Upper lobe of right lung (tissue), 1 donor: Measurements from ENCODE around the gene CYP2W1. TPM values are rescaled to one million over a fixed set of nuclear protein-coding genes. Genes with fewer than 3 reads are reported as not detected.
A peak's percentile ranks its signal among the peaks of the same experiment; 100 is the strongest.

Experiments
- ATAC-seq: fragments of 200-7000 bp; cut with Tn5 transposase; one replicate; pipeline ENCODE4 v1.9.1; 2020; ENCODE audit warnings: mild to moderate bottlenecking, moderate library complexity
- DNase-seq: peaks from one replicate; pipeline ENCODE4 v3.0.0-alpha.2; 2020
- H3K27ac ChIP-seq: fragments of 200-600 bp; one replicate; pipeline ENCODE4 v1.8.0; 2022
- H3K27me3 ChIP-seq: fragments of 200-600 bp; one replicate; pipeline ENCODE4 v1.8.0; 2022; ENCODE audit warnings: mild to moderate bottlenecking
- H3K36me3 ChIP-seq: fragments of 200-600 bp; one replicate; pipeline ENCODE4 v1.8.0; 2022
- H3K4me1 ChIP-seq: fragments of 200-600 bp; one replicate; pipeline ENCODE4 v1.8.0; 2022
- H3K4me3 ChIP-seq: fragments of 200-600 bp; one replicate; pipeline ENCODE4 v1.8.0; 2022; ENCODE audit warnings: mild to moderate bottlenecking
- H3K9me3 ChIP-seq: fragments of 200-600 bp; one replicate; pipeline ENCODE4 v1.8.0; 2022
- CTCF ChIP-seq: fragments of 200-600 bp; IDR thresholded peaks from one replicate; pipeline ENCODE4 v1.8.0; 2022; ENCODE audit warnings: antibody characterized with exemption
- intact Hi-C: fragments of 100-400 bp; cut with DNase I; formaldehyde crosslinking; loops from one replicate; pipeline ENCODE4 v1.11.0; 2022
- total RNA-seq: library from RNA; stranded (reverse); fragmentation: NEBNext Ultra II Directional; extraction: Animal tissue kit (Norgen Biotek cat#: 25700); gene quantifications from one replicate; pipeline ENCODE4 v1.2.1, GENCODE V29; 2021
- donor health status: DM: no; HTN: yes; CAD: no; lungs with severe emphysema.

The CYP2W1 gene
- total RNA-seq, 1 donor from 2014 or later, result not detected

GRCh38 chr7:972110-972509, 10.9 kb upstream of the CYP2W1 start:
- Histone ChIP-seq H3K9me3 (no peaks in the 10 kb centered on the region), H3K4me3 (no peak overlapping the region), H3K36me3 (peaks cover 64% of the 10 kb centered on the region), H3K4me1 (peaks cover 33% of the 10 kb centered on the region), H3K27me3 (no peaks in the 10 kb centered on the region), H3K27ac (no peak overlapping the region)
- intact Hi-C loops, result no loop called here
- TF ChIP-seq CTCF, result no peak
- DNase-seq (no peak), ATAC-seq (no peak)

GRCh38 chr7:972676-973309, 10.2 kb upstream of the CYP2W1 start:
- no peak for DNase-seq
- intact Hi-C loops, result no loop called here
- Histone ChIP-seq H3K27ac (peak overlapping the region; percentile 32), H3K36me3 (peaks cover 58% of the 10 kb centered on the region), H3K9me3 (no peaks in the 10 kb centered on the region), H3K4me3 (no peak overlapping the region), H3K4me1 (peaks cover 33% of the 10 kb centered on the region), H3K27me3 (no peaks in the 10 kb centered on the region)
- TF ChIP-seq CTCF, result no peak
- no peak for ATAC-seq

- peaks cover 52% of the 10 kb centered on the region for H3K36me3 ChIP-seq
- H3K9me3 ChIP-seq, result no peaks in the 10 kb centered on the region
- intact Hi-C loops, result no loop called here
- ATAC-seq (no peak), DNase-seq (no peak)
- peaks cover 33% of the 10 kb centered on the region for H3K4me1 ChIP-seq
- peak overlapping the region; percentile 32 for H3K27ac ChIP-seq
- no peak overlapping the region for H3K4me3 ChIP-seq
- no peak for TF ChIP-seq CTCF
- no peaks in the 10 kb centered on the region for H3K27me3 ChIP-seq
These were observed 9.7 kb upstream of the CYP2W1 start for GRCh38 chr7:973312-973711.

- peaks cover 33% of the 10 kb centered on the region for H3K4me1 ChIP-seq
- H3K27me3 ChIP-seq, result no peaks in the 10 kb centered on the region
- H3K4me3 ChIP-seq, result peak overlapping the region; percentile 100
- ATAC-seq (no peak), DNase-seq (no peak)
- peaks cover 44% of the 10 kb centered on the region for H3K36me3 ChIP-seq
- no peak for TF ChIP-seq CTCF
- no peaks in the 10 kb centered on the region for H3K9me3 ChIP-seq
- peak overlapping the region; percentile 99 for H3K27ac ChIP-seq
- intact Hi-C loops, result no loop called here
These were observed 8.8 kb upstream of the CYP2W1 start for GRCh38 chr7:974172-974571.

- peaks cover 33% of the 10 kb centered on the region for H3K4me1 ChIP-seq
- H3K9me3 ChIP-seq, result no peaks in the 10 kb centered on the region
- no peaks in the 10 kb centered on the region for H3K27me3 ChIP-seq
- ATAC-seq (peak; percentile 99), DNase-seq (peak; percentile 96)
- peak within 1 kb of the TSS; percentile 99 for H3K27ac ChIP-seq
- intact Hi-C loops, result no loop called here
- peaks cover 35% of the 10 kb centered on the region for H3K36me3 ChIP-seq
- peak within 1 kb of the TSS; percentile 100 for H3K4me3 ChIP-seq
- TF ChIP-seq CTCF, result no peak
These were observed 7.9 kb upstream of the CYP2W1 start, which contains the start of gene COX19 for GRCh38 chr7:974820-975681. Gene COX19 (minus strand): TSS chr7:975549. CDS start chr7:975509, 40 bp downstream.
